IMR-90 (cell line): Measurements from ENCODE around the gene SYTL3. TPM values are rescaled to one million over a fixed set of nuclear protein-coding genes. Genes with fewer than 3 reads are reported as not detected.

Experiments used
- ATAC-seq: fragments of 200-7000 bp; cut with Tn5 transposase; 2 replicates; pipeline ENCODE4 v1.9.1; 2020; ENCODE audit warnings: low read depth, mild to moderate bottlenecking, moderate library complexity
- BruUV-seq: library from RNA; stranded (reverse); fragments of 400-500 nt; replicated peaks from 2 replicates; lab custom pipeline; 2021; lab: Mats Ljungman, UMichigan
- CTCF ChIA-PET: fragments of 300-600 bp; formaldehyde crosslinking; extraction: SDS; loops from one replicate; lab custom pipeline; 2021; ENCODE audit warnings: antibody characterized with exemption; lab: Yijun Ruan, JAX
- POLR2A ChIA-PET: fragments of 300-600 bp; sonication (Branson Sonifier 250); formaldehyde crosslinking; loops from one replicate; lab custom pipeline; 2022; ENCODE audit warnings: antibody characterized with exemption; ENCODE audit not compliant: unreplicated experiment; lab: Charles Lee
- DNase-seq: peaks from one replicate; pipeline ENCODE4 v3.0.0; 2013
- H2AFZ ChIP-seq: replicated peaks from 2 replicates; pipeline ENCODE3; 2013; ENCODE audit warnings: low read length, mild to moderate bottlenecking; ENCODE audit not compliant: poor library complexity
- H2AK5ac ChIP-seq: 2 replicates; pipeline ENCODE4 v1.6.1; 2013; ENCODE audit warnings: low read depth, low read length, inconsistent platforms
- H2AK9ac ChIP-seq: replicated peaks from 2 replicates; pipeline ENCODE3; 2013; ENCODE audit warnings: mild to moderate bottlenecking, low read depth, low read length, moderate library complexity; ENCODE audit not compliant: poor library complexity
- H2BK120ac ChIP-seq: 2 replicates; pipeline ENCODE4 v1.6.1; 2013; ENCODE audit warnings: low read depth, low read length, inconsistent platforms
- H2BK15ac ChIP-seq: 3 replicates; pipeline ENCODE4 v1.6.1; 2013; ENCODE audit warnings: low read depth, low read length, inconsistent platforms
- H2BK20ac ChIP-seq: 2 replicates; pipeline ENCODE4 v1.6.1; 2013; ENCODE audit warnings: low read depth, mild to moderate bottlenecking, inconsistent platforms, low read length, moderate library complexity
- H2BK5ac ChIP-seq: 2 replicates; pipeline ENCODE4 v1.6.1; 2013; ENCODE audit warnings: mild to moderate bottlenecking, low read depth, low read length, inconsistent platforms; ENCODE audit not compliant: poor library complexity, severe bottlenecking
- H3K14ac ChIP-seq: replicated peaks from 2 replicates; pipeline ENCODE4 v1.6.1; 2013; ENCODE audit warnings: low read depth, low read length, inconsistent platforms
- H3K18ac ChIP-seq: 2 replicates; pipeline ENCODE4 v1.6.1; 2013; ENCODE audit warnings: low read depth, low read length, control low read depth
- H3K23ac ChIP-seq: 2 replicates; pipeline ENCODE4 v1.6.1; 2013; ENCODE audit warnings: low read depth, low read length, inconsistent platforms
- H3K27ac ChIP-seq: 2 replicates; pipeline ENCODE4 v1.5.1; 2013; ENCODE audit warnings: mild to moderate bottlenecking, control low read depth, low read length; ENCODE audit not compliant: insufficient read depth
- H3K27me3 ChIP-seq: 2 replicates; pipeline ENCODE4 v1.6.1; 2013; ENCODE audit warnings: low read length; ENCODE audit not compliant: control insufficient read depth, insufficient read depth
- H3K36me3 ChIP-seq: 2 replicates; pipeline ENCODE4 v1.6.1; 2013; ENCODE audit warnings: low read length, mixed read lengths; ENCODE audit not compliant: control insufficient read depth, insufficient read depth
- H3K4ac ChIP-seq: 2 replicates; pipeline ENCODE4 v1.6.1; 2013; ENCODE audit warnings: low read depth, low read length, inconsistent platforms
- H3K4me1 ChIP-seq: 2 replicates; pipeline ENCODE4 v1.6.1; 2013; ENCODE audit warnings: low read length, mixed read lengths; ENCODE audit not compliant: control insufficient read depth, insufficient read depth
- H3K4me2 ChIP-seq: 2 replicates; pipeline ENCODE4 v1.6.1; 2013; ENCODE audit warnings: low read depth, mild to moderate bottlenecking, control low read depth, low read length, moderate library complexity
- H3K4me3 ChIP-seq: 2 replicates; pipeline ENCODE4 v1.5.1; 2013; ENCODE audit warnings: low read depth, mild to moderate bottlenecking, control low read depth, low read length, moderate library complexity; ENCODE audit not compliant: insufficient read depth
- H3K56ac ChIP-seq: 2 replicates; pipeline ENCODE4 v1.6.1; 2013; ENCODE audit warnings: low read length, inconsistent platforms; ENCODE audit not compliant: insufficient read depth; ENCODE audit errors: extremely low read depth
- H3K79me1 ChIP-seq, 2 experiments: 2 replicates each; pipeline ENCODE4 v1.6.1; 2013; ENCODE audit warnings: low read length in 2 of 2, inconsistent platforms in 1 of 2, low read depth in 1 of 2
- H3K9ac ChIP-seq: 2 replicates; pipeline ENCODE4 v1.6.1; 2013; ENCODE audit warnings: low read depth, low read length, control low read depth
- H3K9me1 ChIP-seq: 2 replicates; pipeline ENCODE4 v1.6.1; 2013; ENCODE audit warnings: low read length, inconsistent platforms; ENCODE audit not compliant: insufficient read depth
- H3K9me3 ChIP-seq: 2 replicates; pipeline ENCODE4 v1.6.1; 2013; ENCODE audit warnings: low read length; ENCODE audit not compliant: control insufficient read depth, insufficient read depth
- H4K20me1 ChIP-seq: 2 replicates; pipeline ENCODE4 v1.6.1; 2013; ENCODE audit warnings: low read length, inconsistent platforms; ENCODE audit not compliant: insufficient read depth
- H4K5ac ChIP-seq: 2 replicates; pipeline ENCODE4 v1.6.1; 2013; ENCODE audit warnings: mild to moderate bottlenecking, low read depth, low read length, control low read depth
- H4K8ac ChIP-seq, 2 experiments: 2 replicates each; pipeline ENCODE4 v1.6.1; 2013; ENCODE audit warnings: low read depth in 2 of 2, low read length in 2 of 2, control low read depth in 1 of 2, inconsistent platforms in 1 of 2
- H4K91ac ChIP-seq: 2 replicates; pipeline ENCODE4 v1.6.1; 2013; ENCODE audit warnings: low read depth, low read length, inconsistent platforms; ENCODE audit not compliant: insufficient read depth
- CHD1 ChIP-seq: IDR thresholded peaks from 2 replicates; pipeline ENCODE4 v1.6.1; 2012; ENCODE audit warnings: low read depth, low read length, improper control_type of control experiment
- CTCF ChIP-seq: conservative IDR thresholded peaks from 2 replicates; pipeline ENCODE4 v1.5.1; 2012; ENCODE audit warnings: mild to moderate bottlenecking, low read depth, low read length, improper control_type of control experiment
- ELK1 ChIP-seq: fragments of 150-350 bp; IDR thresholded peaks from 2 replicates; pipeline ENCODE4 v1.6.1; 2016; ENCODE audit warnings: low read depth, mild to moderate bottlenecking, low read length, moderate library complexity, borderline replicate concordance
- MAZ ChIP-seq: IDR thresholded peaks from 2 replicates; pipeline ENCODE4 v1.6.1; 2012; ENCODE audit warnings: low read depth, mild to moderate bottlenecking, low read length, improper control_type of control experiment, moderate library complexity, borderline replicate concordance
- MXI1 ChIP-seq: IDR thresholded peaks from 2 replicates; pipeline ENCODE4 v1.6.1; 2012; ENCODE audit warnings: low read depth, mild to moderate bottlenecking, low read length, moderate library complexity, borderline replicate concordance
- NFE2L2 ChIP-seq: fragments of 150-350 bp; IDR thresholded peaks from 2 replicates; pipeline ENCODE4 v1.6.1; 2016; ENCODE audit warnings: low read depth, mild to moderate bottlenecking, low read length
- POLR2A ChIP-seq: IDR thresholded peaks from 2 replicates; pipeline ENCODE4 v1.6.1; 2012; ENCODE audit warnings: mild to moderate bottlenecking, low read depth, low read length
- RCOR1 ChIP-seq: IDR thresholded peaks from 2 replicates; pipeline ENCODE4 v1.6.1; 2012; ENCODE audit warnings: mild to moderate bottlenecking, low read length, improper control_type of control experiment; ENCODE audit not compliant: insufficient replicate concordance
- RFX5 ChIP-seq: IDR thresholded peaks from 2 replicates; pipeline ENCODE4 v1.8.0; 2012; ENCODE audit warnings: low read depth, mild to moderate bottlenecking, low read length, moderate library complexity
- SMC3 ChIP-seq: fragments of 150-350 bp; IDR thresholded peaks from 2 replicates; pipeline ENCODE4 v1.6.1; 2016; ENCODE audit warnings: low read depth, mild to moderate bottlenecking, antibody characterized with exemption, low read length, moderate library complexity
- USF2 ChIP-seq: fragments of 150-350 bp; IDR thresholded peaks from 2 replicates; pipeline ENCODE4 v1.6.1; 2017; ENCODE audit warnings: mild to moderate bottlenecking, antibody characterized with exemption, low read length, low read depth
- WGBS, 2 experiments: methylation state at CpG; one replicate each; pipeline versions ENCODE4 v1.1.5 to v1.1.7; 2013; ENCODE audit warnings: missing lambda C conversion rate in 2 of 2; ENCODE audit not compliant: insufficient read length in 1 of 2; ENCODE audit errors: extremely low coverage in 2 of 2; 5-methylcytosine and 5-hydroxymethylcytosine counted together
- dilution Hi-C: fragments of 300-500 bp; cut with HindIII; formaldehyde crosslinking; loops from one replicate; pipeline ENCODE4 v1.14.3; 2018; ENCODE audit warnings: low sequenced_read_pairs; ENCODE audit not compliant: unreplicated experiment
- in situ Hi-C: fragments of 300-500 bp; cut with MboI; formaldehyde crosslinking; loops from 3 replicates; pipeline ENCODE4 v1.14.3; 2019; ENCODE audit warnings: low sequenced_read_pairs, inconsistent platforms, mixed read lengths
- intact Hi-C: fragments of 100-400 bp; cut with micrococcal nuclease; formaldehyde crosslinking; loops from 2 replicates; pipeline ENCODE4 v1.10.0; 2022
- polyA plus RNA-seq, 3 experiments: library from polyadenylated mRNA; depleted of rRNA; stranded (reverse); fragments of >200 nt; gene quantifications; 2 replicates each; pipeline ENCODE4 v1.2.3, GENCODE V29; 2012; ENCODE audit warnings: low replicate concordance in 1 of 3
- total RNA-seq: library from RNA; depleted of rRNA; stranded (reverse); fragments of >200 nt; gene quantifications from 2 replicates; pipeline ENCODE4 v1.2.3, GENCODE V29; 2012

The SYTL3 gene
- total and polyA plus RNA-seq, 2 of the 4 experiments (the other 2 are of a cell fraction), result 2.9 to 4.3 TPM

GRCh38 chr6:158789115-158789917 lies 139.5 kb downstream of the SYTL3 start (continued):
- TF ChIP-seq POLR2A, result no peak

- H3K27me3 ChIP-seq, result no peaks in the 10 kb centered on the region
- H3K14ac ChIP-seq, result peak overlapping the region; percentile 63; the same call in 1 of the 2 replicates
- intact Hi-C loops (loop anchor here (5.0 to 10.0 kb wide), 2 partner anchors 84 to 313 kb away; no protein-coding TSS in a partner anchor), in situ Hi-C loops (no loop called here), dilution Hi-C loops (no loop called here)
- H2BK15ac ChIP-seq, result no peak overlapping the region
- no peak overlapping the region for H3K9ac ChIP-seq
- no TSS peak for BruUV-seq
- H4K5ac ChIP-seq, result no peak overlapping the region
- DNase-seq (no peak), ATAC-seq (no peak)
- ChIA-PET POLR2A (no interaction called here), CTCF (interaction anchor here (0.7 kb wide), 1 partner anchor 84 kb away, joined by 3 read pairs; no protein-coding TSS in a partner anchor)
- peaks cover 24 to 68% of the 10 kb centered on the region in 2 experiments for H3K79me1 ChIP-seq
- peaks cover 6% of the 10 kb centered on the region; the same call in 1 of the 2 replicates for H3K9me1 ChIP-seq
- no CpG with 5 or more reads among the region's 7 CpGs for WGBS, 2 experiments
- H3K4me2 ChIP-seq, result no peak overlapping the region
- no peak overlapping the region for H2AK5ac ChIP-seq
- H3K4ac ChIP-seq, result no peak overlapping the region
- H3K23ac ChIP-seq, result no peak overlapping the region
- no peak overlapping the region for H3K56ac ChIP-seq
- H2BK5ac ChIP-seq, result no peak overlapping the region
- H3K18ac ChIP-seq, result no peak overlapping the region
- no peak overlapping the region for H3K4me3 ChIP-seq
- H4K20me1 ChIP-seq, result peaks cover 32% of the 10 kb centered on the region; the same call in 1 of the 2 replicates
- H2BK120ac ChIP-seq, result no peak overlapping the region
- H3K4me1 ChIP-seq, result no peaks in the 10 kb centered on the region
- H3K27ac ChIP-seq, result no peak overlapping the region
- no peak overlapping the region for H2AFZ ChIP-seq
- no peak overlapping the region for H4K8ac ChIP-seq
- no peak overlapping the region for H2AK9ac ChIP-seq
- no peaks in the 10 kb centered on the region for H3K9me3 ChIP-seq
- H3K36me3 ChIP-seq, result peaks cover 13% of the 10 kb centered on the region
- H2BK20ac ChIP-seq, result no peak overlapping the region
- H4K91ac ChIP-seq, result no peak overlapping the region
- TF ChIP-seq RFX5 (no peak), RCOR1 (no peak), CHD1 (no peak), USF2 (no peak), POLR2A (no peak), MAZ (no peak), CTCF (no peak), ELK1 (no peak), NFE2L2 (no peak), SMC3 (no peak), MXI1 (no peak)
Observed at GRCh38 chr6:158791274-158791855, 141.5 kb downstream of the SYTL3 start.
